GM18508 (cell line): Measurements from ENCODE around the gene FXYD7.
"Not testable (repeated sequence)": the region's sequence is repeated elsewhere in the genome, so short reads cannot be mapped to it uniquely, and the experiment has no call there.

ENCODE experiments used
- ATAC-seq: cut with Tn5 transposase; IDR thresholded peaks from one replicate; pipeline ENCODE4 v1.9.1; 2021; ENCODE audit warnings: moderate number of reproducible peaks; ENCODE audit not compliant: insufficient read depth, unreplicated experiment

FXYD7 gene

GRCh38 chr19:35125270-35125717 lies 17.8 kb upstream of the FXYD7 start:
- no peak for ATAC-seq

GRCh38 chr19:35125749-35126623 lies 17.1 kb upstream of the FXYD7 start:
- ATAC-seq, result no peak

GRCh38 chr19:35126624-35126959 lies 16.5 kb upstream of the FXYD7 start:
- no peak for ATAC-seq

- no peak for ATAC-seq
These were observed 15.2 kb upstream of the FXYD7 start for GRCh38 chr19:35127871-35128270.

- ATAC-seq, result no peak
These were observed 14.5 kb upstream of the FXYD7 start for GRCh38 chr19:35128398-35129057.

GRCh38 chr19:35129724-35130274 lies 13.3 kb upstream of the FXYD7 start:
- not testable (repeated sequence) for ATAC-seq

- no peak for ATAC-seq
These were observed 12.0 kb upstream of the FXYD7 start for GRCh38 chr19:35130761-35131720.

GRCh38 chr19:35132254-35132653 lies 10.8 kb upstream of the FXYD7 start:
- no peak for ATAC-seq

GRCh38 chr19:35133826-35134225 lies 9.2 kb upstream of the FXYD7 start:
- ATAC-seq, result no peak

- no peak for ATAC-seq
These were observed 8.3 kb upstream of the FXYD7 start, which contains the start of gene LGI4 for GRCh38 chr19:35134601-35135242. Gene LGI4, minus strand, starts transcription at chr19:35135059. Its CDS starts 379 bp downstream, at chr19:35134680.

GRCh38 chr19:35135389-35135909 lies 7.6 kb upstream of the FXYD7 start:
- ATAC-seq, result no peak

- no peak for ATAC-seq
These were observed 6.8 kb upstream of the FXYD7 start for GRCh38 chr19:35136231-35136630.

- no peak for ATAC-seq
These were observed 5.9 kb upstream of the FXYD7 start for GRCh38 chr19:35136977-35137702.

- ATAC-seq, result no peak
These were observed 4.7 kb upstream of the FXYD7 start, which contains the start of gene FXYD1 for GRCh38 chr19:35138305-35138892. Gene FXYD1, plus strand, starts transcription at chr19:35138824. Its CDS starts 1,256 bp downstream, at chr19:35140080.

GRCh38 chr19:35140207-35140961 lies 2.7 kb upstream of the FXYD7 start:
- ATAC-seq, result no peak

- ATAC-seq, result no peak
These were observed 1.9 kb upstream of the FXYD7 start for GRCh38 chr19:35140962-35141836.
